Measurements from ENCODE around the gene ADAMTS18.

DNA sequence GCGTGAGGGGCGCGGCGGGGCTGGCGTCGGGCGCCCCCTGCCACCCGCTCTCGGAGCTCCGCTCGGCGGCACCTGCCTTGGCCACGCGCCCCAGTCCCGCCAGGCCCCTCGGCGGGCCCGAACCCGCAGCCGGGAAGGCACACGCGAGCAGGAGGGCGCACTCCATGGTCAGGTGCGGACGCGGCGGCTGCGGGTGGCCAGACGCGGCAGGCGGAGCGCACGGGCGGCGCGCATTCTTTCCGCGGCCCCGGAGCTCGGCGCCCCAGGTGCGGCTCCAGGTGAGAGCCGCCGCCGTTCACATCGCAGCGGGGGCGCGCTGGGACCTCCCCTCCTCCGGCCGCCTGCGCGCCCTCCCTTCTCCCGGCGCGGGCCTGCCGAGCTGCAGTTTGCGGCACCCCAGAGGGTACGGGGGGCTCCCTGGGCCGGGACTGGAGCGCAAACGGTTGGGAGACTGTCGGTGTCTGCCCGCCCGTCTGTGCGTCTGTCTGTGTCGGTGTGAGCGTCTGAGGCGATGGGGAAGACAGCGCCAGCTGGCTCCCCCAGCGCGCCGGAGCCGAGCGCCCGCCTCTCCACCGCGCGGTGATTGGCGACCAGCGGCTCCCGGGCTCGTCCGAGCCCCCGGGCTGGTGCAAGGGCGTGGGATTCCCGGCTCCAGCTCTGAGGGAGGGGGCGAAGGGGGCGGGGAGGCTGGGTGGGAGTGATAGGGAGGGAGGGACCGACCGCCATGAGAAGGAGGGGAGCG, at the start of gene ADAMTS18:
- TF ChIP-seq, protein P1, sequence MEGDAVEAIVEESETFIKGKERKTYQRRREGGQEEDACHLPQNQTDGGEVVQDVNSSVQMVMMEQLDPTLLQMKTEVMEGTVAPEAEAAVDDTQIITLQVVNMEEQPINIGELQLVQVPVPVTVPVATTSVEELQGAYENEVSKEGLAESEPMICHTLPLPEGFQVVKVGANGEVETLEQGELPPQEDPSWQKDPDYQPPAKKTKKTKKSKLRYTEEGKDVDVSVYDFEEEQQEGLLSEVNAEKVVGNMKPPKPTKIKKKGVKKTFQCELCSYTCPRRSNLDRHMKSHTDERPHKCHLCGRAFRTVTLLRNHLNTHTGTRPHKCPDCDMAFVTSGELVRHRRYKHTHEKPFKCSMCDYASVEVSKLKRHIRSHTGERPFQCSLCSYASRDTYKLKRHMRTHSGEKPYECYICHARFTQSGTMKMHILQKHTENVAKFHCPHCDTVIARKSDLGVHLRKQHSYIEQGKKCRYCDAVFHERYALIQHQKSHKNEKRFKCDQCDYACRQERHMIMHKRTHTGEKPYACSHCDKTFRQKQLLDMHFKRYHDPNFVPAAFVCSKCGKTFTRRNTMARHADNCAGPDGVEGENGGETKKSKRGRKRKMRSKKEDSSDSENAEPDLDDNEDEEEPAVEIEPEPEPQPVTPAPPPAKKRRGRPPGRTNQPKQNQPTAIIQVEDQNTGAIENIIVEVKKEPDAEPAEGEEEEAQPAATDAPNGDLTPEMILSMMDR (IDR thresholded peaks at IDR 0.05; ENCODE audit: insufficient read depth, low read depth, low read length) = no peak
- peak; percentile 84 for TF ChIP-seq EZH2 (IDR thresholded peaks at IDR 0.05; ENCODE audit: insufficient read depth, low read length)
